NCI-H187 treated with DMSO at 0.1 percent for 48 hours (cell line): ENCODE data around the gene AFF3.
"Not testable (repeated sequence)": the region's sequence is repeated elsewhere in the genome, so short reads cannot be mapped to it uniquely, and the experiment has no call there.

Experiments used
- DNase-seq: peaks from one replicate; lab custom pipeline; 2025; lab: John Stamatoyannopoulos, UW

AFF3 gene

DNA sequence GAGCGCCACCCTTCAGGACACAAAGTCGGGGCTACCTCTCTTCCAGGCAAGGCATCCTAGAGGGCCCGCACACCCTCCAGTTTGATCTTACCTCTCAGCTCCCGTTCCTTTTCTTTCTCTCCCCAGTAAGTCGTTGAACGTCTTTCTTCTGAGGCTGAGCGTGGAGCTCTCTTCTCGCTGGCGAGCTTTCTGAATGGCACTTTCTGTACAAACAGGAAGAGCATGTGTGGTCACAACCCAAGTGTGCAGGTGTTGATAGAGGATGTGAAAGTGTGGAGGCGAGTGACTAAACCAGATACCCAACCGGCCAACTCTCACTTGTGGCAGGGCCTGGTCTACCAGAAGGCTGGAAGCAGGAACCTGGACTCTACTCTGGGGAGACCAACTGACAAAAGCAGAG lies at the start of gene AFF3:
Gene AFF3, minus strand, starts transcription at position 198 of the 400 bp plus-strand sequence. CDS start 38,136 bp downstream, outside the sequence.
- no peak for DNase-seq

DNA sequence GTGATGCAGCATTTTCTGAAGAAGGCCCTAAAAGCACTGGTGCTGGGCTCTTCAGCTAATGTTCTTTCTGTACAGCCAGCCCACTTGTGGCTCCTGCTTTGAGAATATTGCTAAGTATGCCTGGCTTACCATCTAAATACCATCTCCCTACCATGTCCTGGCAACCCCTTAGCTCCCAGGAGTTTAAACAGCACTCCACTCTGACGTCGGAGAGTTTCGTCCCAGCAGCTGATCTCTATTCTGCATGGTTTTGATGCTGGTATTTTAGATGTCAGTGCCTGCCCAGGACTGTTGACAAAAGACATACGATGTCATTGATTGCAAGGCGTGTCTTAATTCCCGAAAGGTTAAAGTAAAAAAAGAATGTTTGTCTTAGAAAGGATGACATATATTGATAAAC lies 47.0 kb upstream of the AFF3 start:
- DNase-seq = no peak

GRCh38 chr2:100188326-100188725 lies 45.9 kb upstream of the AFF3 start:
- DNase-seq = no peak

- DNase-seq = no peak
These were observed 43.7 kb upstream of the AFF3 start for GRCh38 chr2:100186126-100186525.

- no peak for DNase-seq
These were observed 43.1 kb upstream of the AFF3 start for GRCh38 chr2:100185516-100185915.

GRCh38 chr2:100185105-100185504 lies 42.7 kb upstream of the AFF3 start:
- no peak for DNase-seq

- no peak for DNase-seq
These were observed 41.8 kb upstream of the AFF3 start for GRCh38 chr2:100184055-100184737.

- no peak for DNase-seq
These were observed 40.3 kb upstream of the AFF3 start for GRCh38 chr2:100182494-100183361.

DNA sequence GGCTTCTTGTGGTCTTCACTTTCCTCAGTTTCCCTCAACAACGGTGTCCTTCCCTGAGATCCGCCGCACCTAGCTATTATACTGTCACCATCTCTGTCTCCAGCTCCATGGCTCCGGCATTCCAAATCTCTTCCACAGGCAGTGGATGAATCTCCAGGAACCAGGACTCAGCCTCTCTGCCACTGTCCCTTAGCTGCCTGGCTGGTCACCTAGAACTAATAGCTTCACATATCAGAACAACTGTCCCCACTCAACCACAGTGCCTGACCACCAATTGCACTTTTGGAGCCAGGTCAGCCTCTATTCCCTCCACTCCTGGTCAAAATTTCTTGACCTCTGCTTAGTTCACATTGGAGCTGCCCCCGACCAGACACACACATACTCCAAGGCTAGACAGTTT lies 38.1 kb upstream of the AFF3 start:
- DNase-seq = no peak

- DNase-seq = no peak
These were observed 37.4 kb upstream of the AFF3 start for GRCh38 chr2:100179806-100180205.

- DNase-seq = no peak
These were observed 36.5 kb upstream of the AFF3 start for GRCh38 chr2:100178864-100179263.

GRCh38 chr2:100178085-100178788 lies 35.8 kb upstream of the AFF3 start:
- DNase-seq = no peak

DNA sequence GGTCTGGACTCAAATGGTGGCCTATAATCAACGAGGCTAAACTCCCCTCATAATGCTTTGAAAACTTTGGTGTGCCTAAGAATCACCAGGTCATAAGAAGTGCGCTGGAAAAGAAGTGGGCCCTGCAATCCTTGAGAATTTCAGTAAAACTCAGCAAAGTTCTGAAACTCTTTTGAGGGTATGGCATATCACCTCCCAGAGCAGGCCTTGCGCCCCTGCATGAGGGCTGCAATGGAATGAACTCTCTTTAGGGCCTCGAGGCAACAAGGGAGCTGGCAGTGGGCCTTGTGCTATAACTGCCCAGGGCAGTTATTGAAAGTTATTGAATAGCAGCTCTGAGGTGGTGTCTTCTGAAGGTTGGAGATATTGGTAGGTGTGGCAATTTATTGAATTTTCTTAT lies 34.5 kb upstream of the AFF3 start:
- DNase-seq = no peak

- no peak for DNase-seq
These were observed 31.6 kb upstream of the AFF3 start for GRCh38 chr2:100174026-100174431.

- DNase-seq = no peak
These were observed 24.3 kb upstream of the AFF3 start for GRCh38 chr2:100166701-100167100.

- DNase-seq = no peak
These were observed 21.2 kb upstream of the AFF3 start for GRCh38 chr2:100163605-100164004.

DNA sequence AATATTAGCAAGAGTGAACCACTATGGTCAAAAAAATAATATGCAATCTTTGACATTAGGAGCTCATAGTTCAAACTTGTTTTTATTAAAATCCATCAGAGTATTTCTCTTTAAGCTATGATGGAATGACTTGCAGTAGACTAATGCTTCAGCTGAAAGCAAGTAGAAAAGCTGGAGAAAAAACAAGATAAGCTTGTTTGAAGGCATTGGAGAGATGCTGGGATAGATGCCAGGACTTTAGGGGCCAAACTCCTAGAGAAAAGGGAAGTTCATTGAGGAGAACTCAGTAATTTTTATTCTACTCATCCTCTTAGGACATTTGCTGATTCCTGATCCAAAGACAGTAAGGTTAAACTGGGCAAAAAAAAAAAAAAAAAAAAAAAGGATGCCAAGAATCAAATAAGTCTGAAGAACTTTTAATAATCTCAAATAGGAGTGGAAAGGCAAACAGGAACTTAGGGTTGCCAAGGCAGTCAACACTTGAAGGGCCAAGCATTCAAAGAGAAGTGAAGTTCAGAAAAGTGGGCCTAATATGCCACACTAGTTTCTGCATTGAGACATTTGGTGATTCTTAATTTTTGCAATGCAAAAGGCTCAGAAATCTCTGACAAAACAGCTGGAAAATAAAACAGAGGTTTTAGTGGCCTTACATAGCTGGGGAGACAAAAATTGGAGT lies 19.7 kb upstream of the AFF3 start:
- no peak for DNase-seq

DNA sequence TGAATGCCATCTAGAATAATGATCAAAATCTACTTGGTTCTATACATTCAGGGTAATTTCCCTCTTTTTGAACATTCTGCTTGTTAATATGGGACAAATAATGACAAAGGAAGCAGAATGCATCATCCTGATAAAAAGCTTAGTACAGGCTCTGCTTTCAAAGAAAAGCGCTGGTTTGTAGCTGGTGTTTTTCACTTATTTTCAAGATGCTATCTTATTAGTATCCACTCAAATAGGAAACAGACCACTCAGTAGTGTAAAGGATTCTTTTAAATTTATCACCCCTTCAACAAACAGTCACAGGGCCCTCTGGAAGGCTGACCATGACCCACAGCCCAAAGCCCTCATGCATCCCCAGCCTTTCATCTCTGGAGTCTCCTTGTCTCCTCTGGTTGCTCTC lies 18.0 kb upstream of the AFF3 start:
- DNase-seq = no peak

- not testable (repeated sequence) for DNase-seq
These were observed 9.4 kb upstream of the AFF3 start for GRCh38 chr2:100151832-100152231.

DNA sequence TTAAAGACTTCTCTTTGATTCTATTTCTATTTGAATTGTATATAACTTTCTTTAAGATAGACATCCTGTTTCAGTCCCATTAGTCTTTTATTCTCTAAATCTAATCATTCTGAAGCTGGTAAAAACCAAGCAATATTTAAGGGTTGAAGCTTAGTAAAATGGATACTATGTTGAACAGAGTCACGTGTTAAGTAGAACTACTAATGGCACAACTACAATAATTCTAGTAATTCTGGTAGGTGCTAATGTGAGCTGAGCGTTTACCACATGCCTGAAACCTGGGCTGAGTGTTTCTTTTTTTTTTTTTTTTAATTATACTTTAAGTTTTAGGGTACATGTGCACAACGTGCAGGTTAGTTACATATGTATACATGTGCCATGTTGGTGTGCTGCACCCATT lies 8.9 kb upstream of the AFF3 start:
- DNase-seq = no peak

DNA sequence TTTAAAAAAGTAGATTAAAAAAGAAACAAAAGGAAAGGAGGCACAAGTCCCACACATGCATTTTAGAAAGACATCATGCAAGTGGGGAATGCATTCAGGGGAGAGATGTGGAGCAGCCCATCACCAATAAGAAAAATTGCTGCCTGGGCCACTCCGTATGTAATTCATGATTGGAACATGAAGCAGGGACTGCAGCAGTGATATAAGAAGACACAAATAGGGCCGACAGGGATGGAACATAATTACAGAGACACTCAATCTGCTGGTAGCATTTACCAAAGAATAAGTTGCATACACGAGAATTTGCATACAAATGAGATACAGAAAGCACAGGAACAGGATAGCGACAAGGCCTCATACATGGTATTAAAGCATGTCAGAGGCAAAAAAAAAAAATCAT lies 6.5 kb upstream of the AFF3 start:
- DNase-seq = no peak

DNA sequence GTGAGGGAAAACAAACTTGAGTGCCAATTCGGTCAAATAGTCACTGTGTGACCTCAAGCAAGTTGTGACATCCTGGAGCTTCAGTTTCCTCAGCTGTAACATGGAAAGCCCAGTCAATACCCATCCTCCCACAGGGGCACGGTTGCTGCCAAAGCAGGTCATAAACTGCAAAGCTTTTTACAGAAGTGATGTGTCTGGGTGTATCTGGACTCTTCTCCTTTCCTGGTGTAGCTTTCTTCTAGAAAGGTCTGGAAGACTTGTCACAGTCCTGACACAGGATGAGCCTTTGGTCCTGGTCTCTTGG lies 4.2 kb upstream of the AFF3 start:
- DNase-seq = no peak
